8988T (cell line): ENCODE data around the gene SRGAP1.
"Not testable (repeated sequence)": the region's sequence is repeated elsewhere in the genome, so short reads cannot be mapped to it uniquely, and the experiment has no call there.

Experiments
- DNase-seq: peaks from one replicate; pipeline ENCODE4 v3.0.0; 2011

SRGAP1 gene

GRCh38 chr12:64061868-64062375, 217.4 kb downstream of the SRGAP1 start:
- DNase-seq: no peak

GRCh38 chr12:64063121-64063520, 218.6 kb downstream of the SRGAP1 start:
- no peak for DNase-seq

- no peak for DNase-seq
Observed at GRCh38 chr12:64064240-64064639, 219.7 kb downstream of the SRGAP1 start.

GRCh38 chr12:64064706-64065105, 220.2 kb downstream of the SRGAP1 start:
- DNase-seq: no peak

DNA sequence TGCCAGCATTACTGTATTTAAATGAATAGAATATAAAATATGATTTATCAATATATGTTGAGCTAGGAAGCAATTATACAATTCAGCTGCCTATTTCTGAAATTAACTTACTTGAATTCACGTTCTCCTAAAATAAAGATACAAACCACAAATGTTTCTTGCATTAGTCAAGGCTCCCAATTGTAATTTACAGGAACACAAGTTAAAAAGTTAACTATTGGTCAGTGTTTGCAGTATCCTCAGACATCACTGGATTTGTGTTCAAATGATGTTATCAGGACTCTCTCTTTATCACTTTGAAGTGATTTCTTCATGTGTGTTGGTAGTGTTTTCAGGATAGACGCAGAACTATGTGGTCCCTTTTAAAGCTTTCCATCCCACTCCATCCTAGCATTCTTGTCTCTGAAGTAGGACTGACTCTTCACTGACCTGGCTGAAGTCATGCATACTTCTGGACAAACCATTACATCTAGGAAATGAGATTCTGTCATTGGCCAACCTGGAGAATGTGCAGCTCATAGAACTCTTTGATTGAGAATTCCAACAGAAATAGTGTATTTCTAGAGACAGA, 221.5 kb downstream of the SRGAP1 start:
- DNase-seq: no peak

DNA sequence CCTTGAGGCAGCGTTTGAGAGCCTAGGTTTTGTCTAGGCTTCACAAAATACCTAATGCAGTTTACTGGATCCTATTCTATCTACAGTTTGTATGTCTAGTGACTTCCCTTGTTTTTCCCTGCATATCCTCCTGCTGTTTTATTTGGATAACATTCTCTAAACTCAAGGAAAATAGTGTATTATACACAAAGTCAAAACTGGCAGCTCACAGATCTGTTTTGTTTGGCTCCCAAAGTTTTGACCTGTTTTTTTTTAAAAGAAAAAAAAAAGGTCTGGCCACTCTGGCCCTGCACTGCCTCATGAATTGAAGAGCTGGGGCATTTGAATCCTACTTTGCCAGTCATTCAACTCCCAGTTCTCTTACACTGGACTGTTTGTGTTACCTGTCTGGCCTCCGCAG, 222.3 kb downstream of the SRGAP1 start:
- no peak for DNase-seq

GRCh38 chr12:64070454-64070853, 226.0 kb downstream of the SRGAP1 start:
- DNase-seq: no peak

GRCh38 chr12:64072916-64073575, 228.5 kb downstream of the SRGAP1 start:
- no peak for DNase-seq

DNA sequence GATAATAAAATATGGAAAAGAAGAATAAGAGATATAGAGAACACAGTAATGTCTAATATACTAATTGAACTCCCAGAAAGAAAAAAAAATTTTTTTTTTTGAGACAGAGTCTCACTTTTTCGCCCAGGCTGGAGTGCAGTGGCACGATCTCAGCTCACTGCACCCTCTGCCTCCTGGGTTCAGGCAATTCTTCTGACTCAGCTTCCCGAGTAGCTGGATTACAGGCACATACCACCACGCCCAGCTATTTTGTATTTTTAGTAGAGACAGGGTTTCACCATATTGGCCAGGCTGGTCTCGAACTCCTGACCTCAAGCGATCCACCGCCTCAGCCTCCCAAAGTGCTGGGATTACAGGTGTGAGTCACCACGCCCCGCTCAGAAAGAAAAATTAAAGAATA, 232.1 kb downstream of the SRGAP1 start:
- DNase-seq: not testable (repeated sequence)

GRCh38 chr12:64077922-64078321, 233.4 kb downstream of the SRGAP1 start:
- DNase-seq: no peak

- no peak for DNase-seq
Observed at GRCh38 chr12:64080319-64081007, 236.0 kb downstream of the SRGAP1 start.

- DNase-seq: no peak
Observed at GRCh38 chr12:64081008-64081404, 236.5 kb downstream of the SRGAP1 start.

DNA sequence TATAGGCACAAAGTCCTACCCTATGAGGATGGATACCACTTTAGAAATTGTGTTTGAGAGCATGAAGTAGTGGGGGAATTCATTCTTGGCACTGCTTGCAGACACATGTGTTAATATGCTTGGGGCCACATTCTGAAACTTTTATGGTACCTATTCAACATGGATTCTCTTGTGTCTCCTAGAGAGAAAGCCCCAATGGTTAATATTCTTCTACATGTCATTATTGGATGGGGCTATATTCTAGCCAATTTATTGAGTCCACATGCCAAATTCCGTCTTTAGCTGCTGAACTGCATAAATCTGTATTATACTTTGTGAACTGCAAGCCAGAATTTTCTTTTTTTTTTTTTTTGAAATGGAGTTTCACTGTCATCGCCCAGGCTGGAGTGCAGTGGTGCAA, 237.6 kb downstream of the SRGAP1 start:
- DNase-seq: no peak

- DNase-seq: no peak
Observed at GRCh38 chr12:64082866-64083268, 238.4 kb downstream of the SRGAP1 start.

GRCh38 chr12:64083285-64084210, 239.0 kb downstream of the SRGAP1 start:
- DNase-seq: no peak

- DNase-seq: no peak
Observed at GRCh38 chr12:64085154-64085553, 240.7 kb downstream of the SRGAP1 start.

GRCh38 chr12:64085996-64086395, 241.5 kb downstream of the SRGAP1 start:
- DNase-seq: no peak

GRCh38 chr12:64086946-64087345, 242.4 kb downstream of the SRGAP1 start:
- DNase-seq: no peak

- no peak for DNase-seq
Observed at GRCh38 chr12:64087761-64088160, 243.3 kb downstream of the SRGAP1 start.

DNA sequence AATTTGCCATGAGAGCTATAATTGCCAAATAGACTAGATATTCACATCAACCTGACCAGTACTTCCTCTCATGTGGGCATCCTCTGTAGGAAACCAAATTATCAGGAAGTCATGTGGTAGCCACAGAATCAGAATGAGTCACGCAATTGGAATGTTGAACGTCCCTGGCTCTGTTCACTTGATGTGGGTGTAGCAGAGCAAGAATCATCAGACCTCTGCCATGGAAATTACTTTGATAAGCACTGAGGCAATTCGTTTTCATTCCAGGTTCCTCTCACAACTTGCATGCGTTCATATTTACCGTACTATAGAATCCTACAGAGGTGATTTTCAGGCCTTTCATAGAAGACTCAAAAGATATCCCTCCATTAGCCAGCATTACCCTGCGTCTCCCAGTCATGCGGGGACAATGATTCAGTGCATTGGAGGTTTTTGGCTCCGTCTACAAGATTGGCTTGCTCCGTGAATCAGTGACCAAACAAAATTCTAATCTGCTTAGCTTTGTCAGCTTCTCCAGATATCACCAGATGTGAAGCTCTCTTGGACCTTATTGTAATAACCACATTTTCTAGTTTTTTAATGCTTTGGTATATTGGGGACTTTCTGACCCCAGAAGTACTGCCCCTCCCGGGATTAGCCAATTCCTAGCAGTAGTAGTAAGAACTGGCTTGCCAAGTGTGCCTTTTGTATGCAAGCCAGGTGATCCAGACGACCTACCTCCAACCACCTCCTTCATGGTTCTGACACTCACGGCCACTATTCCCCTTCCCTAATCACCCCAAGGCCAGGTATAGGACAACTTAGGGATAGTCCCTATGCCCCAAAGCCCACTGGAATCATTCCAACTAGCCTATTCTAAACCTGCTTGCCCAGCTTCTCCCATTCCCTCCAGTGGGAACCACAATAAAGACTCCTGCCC, 244.2 kb downstream of the SRGAP1 start:
- peak; percentile 21 for DNase-seq

- no peak for DNase-seq
Observed at GRCh38 chr12:64090047-64090446, 245.5 kb downstream of the SRGAP1 start.

- DNase-seq: no peak
Observed at GRCh38 chr12:64091186-64091585, 246.7 kb downstream of the SRGAP1 start.
